ENCODE data around the gene PGS1.

Gene PGS1

GRCh38 chr17:78346605-78347250 is 31.7 kb upstream of the PGS1 start:
- DNase-seq (ENCODE audit: low read depth in 2 of 2), result no peak

DNA sequence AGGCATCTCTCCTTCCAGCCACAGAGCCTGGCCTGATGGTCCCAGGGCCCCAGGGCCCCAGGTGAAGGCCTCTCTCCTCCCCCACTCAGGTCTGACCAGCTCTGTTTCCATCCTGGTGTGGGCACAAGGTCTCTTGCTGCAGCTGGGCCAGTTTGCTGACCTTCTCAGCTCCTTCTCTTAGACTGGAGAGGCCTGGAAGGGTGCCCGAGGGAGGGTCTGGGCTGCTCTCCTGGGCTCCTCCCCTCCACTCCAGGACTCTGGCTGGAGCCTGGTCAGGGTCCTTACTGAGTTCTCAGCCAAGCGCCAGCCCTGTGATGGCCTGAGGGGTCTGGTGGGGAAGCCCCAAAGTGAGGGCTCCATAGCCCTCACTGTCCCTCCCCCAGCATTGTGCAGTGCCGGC is 31.0 kb upstream of the PGS1 start:
- no peak for DNase-seq (ENCODE audit: low read depth in 2 of 2)

GRCh38 chr17:78348055-78348770 is 30.2 kb upstream of the PGS1 start:
- DNase-seq (ENCODE audit: low read depth in 2 of 2), result no peak

- DNase-seq (ENCODE audit: low read depth in 2 of 2), result no peak
Measured at GRCh38 chr17:78349891-78350642, 28.4 kb upstream of the PGS1 start.

DNA sequence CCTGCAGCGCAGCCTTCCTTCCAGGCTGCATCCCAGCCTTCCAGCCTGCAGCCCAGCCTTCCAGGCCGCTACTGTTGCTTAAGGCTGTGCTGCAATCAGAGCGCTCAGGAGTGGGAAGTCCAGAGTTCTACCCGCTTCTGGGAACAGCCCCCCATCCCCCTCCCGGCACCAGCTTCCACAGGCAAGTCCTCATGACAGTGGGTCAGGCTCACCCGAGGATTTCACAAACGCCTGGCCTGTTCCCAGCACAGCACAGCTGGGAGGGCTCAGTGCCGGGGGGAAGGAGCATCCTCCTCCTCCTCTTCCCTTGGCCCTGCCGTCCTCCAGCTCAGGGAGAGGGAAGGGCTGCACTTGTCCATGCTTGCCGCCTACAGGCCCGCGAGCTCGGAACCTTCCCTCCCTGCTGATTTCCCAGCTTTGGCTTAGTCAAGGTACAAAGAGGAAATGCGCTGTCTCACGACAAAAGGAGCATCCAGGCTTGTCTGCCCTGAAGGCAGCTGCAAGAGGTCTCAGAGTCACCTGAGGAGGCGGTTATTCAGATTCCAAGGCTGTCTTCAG is 26.9 kb upstream of the PGS1 start:
- peak; percentile 95 to 96 for DNase-seq (ENCODE audit: low read depth in 2 of 2)

DNA sequence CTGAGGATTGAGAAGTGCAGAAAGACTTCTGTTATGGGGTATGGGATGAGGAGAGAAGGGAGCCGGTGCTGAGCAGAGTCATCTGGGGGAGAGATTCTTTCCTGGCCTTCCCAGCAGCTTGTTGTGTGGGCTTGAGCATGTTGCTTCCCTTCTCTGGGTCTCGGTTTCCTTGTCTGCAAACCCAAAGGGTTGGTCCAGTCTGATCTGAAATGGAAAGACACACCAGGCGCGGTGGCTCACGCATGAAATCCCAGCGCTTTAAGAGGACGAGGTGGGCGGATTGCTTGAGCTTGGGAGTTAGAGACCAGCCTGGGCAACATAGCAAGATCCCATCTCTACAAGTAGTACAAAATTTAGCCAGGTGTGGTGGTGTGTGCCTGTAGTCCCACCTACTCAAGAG is 24.6 kb upstream of the PGS1 start:
- no peak for DNase-seq (ENCODE audit: low read depth in 2 of 2)

DNA sequence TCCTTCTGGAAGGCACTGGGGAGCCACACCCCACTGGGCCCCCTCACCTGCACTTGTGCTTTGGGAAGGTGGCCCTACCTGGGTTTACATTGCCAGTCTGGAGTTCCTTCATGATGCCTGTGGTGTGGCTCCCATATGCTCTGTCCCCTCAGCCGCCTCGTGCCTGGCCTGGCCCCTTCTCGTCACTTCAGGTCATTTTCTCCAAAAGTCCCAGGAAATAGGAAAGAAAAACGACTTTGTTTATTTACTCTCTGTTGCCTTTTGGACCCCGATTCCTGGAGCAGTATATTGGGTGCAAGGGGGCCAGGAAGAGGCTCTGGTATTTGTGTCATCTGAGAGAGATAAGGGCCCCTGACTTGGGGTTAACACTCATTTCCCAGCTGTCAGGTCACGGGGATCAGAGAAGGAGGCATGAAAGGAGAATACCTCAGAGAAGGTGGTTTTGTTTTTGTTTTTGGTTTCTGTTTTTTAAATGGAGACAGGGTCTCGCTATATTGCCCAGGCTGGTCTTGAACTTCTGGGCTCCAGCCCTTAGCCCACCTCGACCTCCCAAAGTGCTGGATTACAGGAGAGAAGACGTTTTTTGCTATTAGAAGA is 23.3 kb upstream of the PGS1 start:
- DNase-seq (ENCODE audit: low read depth in 2 of 2), result no peak

DNA sequence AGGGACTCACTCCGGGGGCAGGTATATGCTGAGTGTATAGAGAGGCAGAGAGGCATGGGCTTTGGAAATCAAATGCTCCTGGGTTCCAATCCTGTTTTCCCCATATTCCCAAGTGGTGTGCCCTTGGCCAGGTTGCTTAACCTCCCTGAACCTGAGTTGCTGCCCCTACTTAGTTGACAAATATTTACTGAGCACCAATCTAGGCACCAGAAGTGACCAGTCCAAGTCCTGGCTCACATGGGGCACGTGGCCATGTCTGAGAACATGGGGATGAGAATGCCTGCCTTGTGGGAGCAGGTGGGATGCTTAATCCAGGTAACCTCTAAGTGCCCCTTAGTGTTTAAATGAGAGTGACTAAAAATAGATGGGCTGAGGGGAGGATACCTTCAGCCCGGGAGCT is 22.7 kb upstream of the PGS1 start:
- DNase-seq (ENCODE audit: low read depth in 2 of 2), result no peak

GRCh38 chr17:78356101-78356713 is 22.2 kb upstream of the PGS1 start:
- DNase-seq (ENCODE audit: low read depth in 2 of 2), result no peak

GRCh38 chr17:78357177-78357586 is 21.3 kb upstream of the PGS1 start:
- DNase-seq (ENCODE audit: low read depth in 2 of 2), result no peak

- no peak for DNase-seq (ENCODE audit: low read depth in 2 of 2)
Measured at GRCh38 chr17:78357672-78358537, 20.5 kb upstream of the PGS1 start.

DNA sequence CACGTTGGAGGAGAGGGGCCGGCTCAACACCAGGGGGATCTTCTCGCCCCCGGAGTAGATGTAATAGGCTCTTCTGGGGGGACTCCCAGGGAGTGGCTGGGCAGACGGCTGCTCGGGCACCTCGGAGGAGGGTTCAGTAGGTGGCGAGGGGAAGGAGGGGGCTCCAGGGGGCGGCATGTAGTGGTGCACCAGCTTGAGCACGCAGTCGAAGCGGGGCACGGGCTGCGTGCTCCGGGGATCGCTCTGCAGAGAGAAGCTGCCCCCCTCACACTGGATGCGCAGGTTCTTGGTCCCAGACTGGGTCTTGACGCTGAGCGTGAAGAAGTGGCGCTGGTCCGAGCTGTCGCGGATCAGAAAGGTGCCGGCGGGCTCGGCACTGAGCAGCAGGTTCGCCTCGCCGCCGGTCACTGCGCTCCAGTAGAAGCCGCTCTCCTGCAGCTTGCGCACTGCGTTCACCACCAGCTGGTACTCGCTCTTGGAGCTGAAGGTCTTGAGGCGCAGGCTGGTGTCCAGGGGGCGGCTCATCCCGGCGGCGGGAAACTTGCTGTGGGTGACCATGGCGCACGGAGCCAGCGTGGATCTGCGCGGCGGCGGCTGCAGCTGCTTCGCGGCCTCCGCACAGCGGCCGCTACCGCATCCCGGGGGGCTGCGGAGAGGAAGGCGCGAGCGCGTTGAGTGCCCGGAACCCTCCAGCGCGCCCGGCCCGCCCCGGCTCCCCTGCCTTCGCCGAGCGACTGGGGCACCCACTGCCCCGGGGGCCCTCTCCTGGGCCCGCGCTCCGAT is 19.7 kb upstream of the PGS1 start:
- DNase-seq (ENCODE audit: low read depth in 2 of 2), result no peak

DNA sequence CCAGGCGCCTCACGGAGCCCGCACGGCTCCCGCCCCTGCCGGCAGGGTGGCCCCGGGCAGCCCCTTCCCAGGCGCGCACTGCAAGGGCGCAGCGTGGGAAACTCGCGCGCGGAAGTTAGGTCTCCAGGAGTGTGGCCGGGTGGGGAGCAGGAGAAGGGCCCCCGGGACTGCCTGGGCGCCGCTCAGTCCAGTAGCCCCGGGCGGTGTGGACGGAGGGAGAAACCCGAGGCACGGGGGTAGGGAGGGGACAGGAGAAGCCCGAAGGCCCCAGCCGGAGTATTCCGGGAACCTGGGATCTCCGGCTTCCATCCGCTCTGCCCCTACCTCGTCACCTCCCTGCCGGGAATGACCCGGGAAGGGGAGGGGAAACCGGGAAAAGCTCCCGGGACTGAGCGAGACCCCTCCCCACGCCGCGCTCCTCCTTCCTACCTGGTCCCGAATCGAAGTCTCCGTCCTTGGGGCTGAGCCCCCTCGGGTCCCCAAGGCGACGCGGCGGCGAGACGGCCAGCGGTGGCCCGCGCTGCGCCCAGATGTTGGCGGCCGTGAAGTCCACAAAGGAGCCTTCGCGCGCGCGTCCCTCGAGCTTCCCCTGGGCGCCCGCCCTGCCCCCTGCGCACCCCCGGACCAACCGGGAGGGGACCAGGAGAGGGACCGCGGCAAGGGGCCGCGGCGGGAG is 19.0 kb upstream of the PGS1 start:
- no peak for DNase-seq (ENCODE audit: low read depth in 2 of 2)

GRCh38 chr17:78359997-78360370 is 18.5 kb upstream of the PGS1 start, which contains the start of gene SOCS3:
TSS of gene SOCS3 (minus strand) at chr17:78360077. CDS start at chr17:78359095, 982 bp downstream.
- DNase-seq (ENCODE audit: low read depth in 2 of 2), result peak; percentile 97

- peak in 1 of 2 experiments; percentile 72 for DNase-seq (ENCODE audit: low read depth in 2 of 2)
Measured at GRCh38 chr17:78360371-78361224, 17.9 kb upstream of the PGS1 start.

DNA sequence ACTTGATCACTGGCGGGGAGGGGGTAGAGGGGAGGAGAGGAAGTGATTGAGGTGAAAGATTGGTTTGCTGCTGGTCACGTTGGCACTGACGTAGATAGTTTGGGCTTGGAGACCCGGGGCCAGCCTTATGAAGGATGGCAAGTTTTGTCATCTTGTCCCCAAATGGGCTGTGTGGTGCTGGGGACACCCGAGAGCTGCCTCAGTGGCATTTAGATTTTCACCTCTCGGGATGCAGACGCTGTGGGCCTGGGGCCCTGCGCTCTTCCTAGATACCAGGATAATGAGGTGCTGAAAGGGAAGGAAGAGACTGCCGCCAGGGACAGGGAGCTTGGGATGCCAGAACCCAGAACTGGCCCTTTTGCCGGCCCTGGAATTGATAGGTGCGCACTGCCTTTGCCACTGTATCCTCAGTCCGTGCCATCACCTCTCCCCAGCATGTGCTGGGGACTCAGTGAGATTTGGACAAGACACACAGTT is 17.2 kb upstream of the PGS1 start:
- no peak for DNase-seq (ENCODE audit: low read depth in 2 of 2)

DNA sequence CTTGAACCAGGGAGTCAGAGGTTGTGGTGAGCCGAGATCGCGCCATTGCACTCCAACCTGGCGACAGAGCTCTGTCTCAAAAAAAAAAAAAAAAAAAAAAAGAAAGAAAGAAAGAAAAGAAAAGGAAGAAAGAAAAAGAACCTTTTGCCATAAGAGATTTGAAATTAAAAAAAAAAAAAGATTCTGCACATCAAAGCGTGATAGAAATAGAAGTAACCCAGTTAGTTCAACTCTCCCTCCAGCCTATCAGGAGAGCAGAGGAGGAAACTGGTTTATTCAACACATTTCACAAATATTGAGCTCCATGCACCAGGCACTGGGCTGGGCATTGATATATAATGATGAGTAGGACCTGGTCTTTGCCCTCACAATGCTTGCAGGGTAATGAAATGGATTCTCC is 16.2 kb upstream of the PGS1 start:
- no peak for DNase-seq (ENCODE audit: low read depth in 2 of 2)

- no peak for DNase-seq (ENCODE audit: low read depth in 2 of 2)
Measured at GRCh38 chr17:78362671-78363070, 15.8 kb upstream of the PGS1 start.

All from fibroblast of skin of left quadriceps (primary cell).